Forelimb muscle (tissue), 1 donor: ENCODE measurements around the gene RARRES1. TPM values are rescaled to one million over a fixed set of nuclear protein-coding genes. Genes with fewer than 3 reads are reported as not detected.

ENCODE experiments used
- DNase-seq: peaks from one replicate; pipeline ENCODE4 v3.0.0-alpha.2; 2013; ENCODE audit warnings: low read depth
- polyA plus RNA-seq: library from polyadenylated mRNA; unstranded; fragments of 120-200 nt; gene quantifications from one replicate; pipeline ENCODE4 v1.2.1, GENCODE V29; 2013; ENCODE audit not compliant: insufficient read length

RARRES1 gene
- polyA plus RNA-seq, 1 donor = 2.6 TPM

DNA sequence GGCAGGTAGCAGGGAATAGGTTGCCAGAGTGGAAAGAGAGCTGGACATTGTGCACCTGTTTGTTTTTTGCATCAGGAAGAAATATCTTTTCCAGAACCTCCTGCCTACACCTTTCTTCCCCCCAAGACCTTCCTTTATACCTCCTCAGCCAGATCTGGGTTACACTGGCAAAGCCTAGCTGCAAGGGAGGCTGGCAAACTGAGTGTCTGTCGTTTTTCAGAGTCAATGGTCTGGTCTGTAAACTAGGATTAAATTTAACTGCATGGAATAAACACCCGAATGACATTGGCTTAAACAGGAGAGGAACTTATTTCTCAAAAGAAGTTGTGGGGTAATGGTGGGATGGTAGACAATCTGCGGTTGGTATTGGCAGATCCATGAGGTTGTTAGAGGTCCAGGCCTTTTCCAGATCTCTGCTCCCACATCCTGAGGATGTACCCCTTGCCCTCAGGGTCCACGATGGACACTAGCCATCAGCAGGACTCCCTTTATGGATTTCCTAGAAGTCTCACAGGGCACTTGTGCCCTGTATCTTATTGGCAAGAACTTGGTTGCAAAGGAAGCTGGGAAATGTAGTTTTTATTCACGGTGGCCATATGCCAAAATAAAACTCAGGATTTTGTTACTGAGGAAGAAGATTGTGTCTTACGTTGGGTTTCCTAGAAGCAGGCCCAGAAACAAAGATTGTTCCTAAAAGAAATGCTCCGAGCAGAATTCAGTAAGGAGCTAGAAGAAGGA, 3.2 kb upstream of the RARRES1 start:
- no peak for DNase-seq

DNA sequence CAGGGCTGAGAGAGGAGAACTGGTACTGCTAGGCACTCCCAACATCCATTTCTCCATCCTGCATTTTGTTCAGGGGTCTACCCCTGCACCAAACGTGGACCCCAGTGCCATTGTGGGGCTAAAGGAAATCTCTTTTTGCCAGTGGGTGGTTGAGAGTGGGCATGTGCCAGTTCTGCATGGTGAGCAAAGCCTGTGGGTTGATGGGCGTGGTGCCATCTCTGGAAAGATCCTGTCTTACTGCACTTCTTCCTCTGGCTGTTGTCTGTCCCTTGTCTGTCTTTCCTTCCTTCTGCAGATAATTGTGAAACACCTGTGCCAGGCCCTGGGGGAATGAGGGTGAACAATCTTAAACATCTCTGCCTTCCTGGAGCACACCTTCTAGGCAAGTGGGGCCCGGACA, 1.4 kb upstream of the RARRES1 start:
- DNase-seq = no peak

DNA sequence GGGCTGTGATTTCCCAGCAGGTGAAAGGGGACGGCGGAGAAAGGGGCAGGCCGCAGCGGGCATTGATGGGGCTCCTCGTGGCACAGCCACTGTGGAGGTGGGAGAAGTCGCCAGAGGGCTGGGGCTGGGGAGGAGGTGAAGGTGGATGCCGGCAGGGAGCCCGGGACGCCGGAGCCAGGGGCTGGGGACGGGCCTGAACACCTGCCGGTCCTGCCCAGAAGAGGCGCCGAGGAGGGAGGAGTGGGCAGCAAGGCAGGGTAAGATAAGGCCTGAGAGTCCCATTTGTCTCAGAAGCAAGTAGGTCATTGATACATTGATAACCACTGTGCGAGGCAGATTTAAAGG, 571 bp upstream of the RARRES1 start:
- no peak for DNase-seq

DNA sequence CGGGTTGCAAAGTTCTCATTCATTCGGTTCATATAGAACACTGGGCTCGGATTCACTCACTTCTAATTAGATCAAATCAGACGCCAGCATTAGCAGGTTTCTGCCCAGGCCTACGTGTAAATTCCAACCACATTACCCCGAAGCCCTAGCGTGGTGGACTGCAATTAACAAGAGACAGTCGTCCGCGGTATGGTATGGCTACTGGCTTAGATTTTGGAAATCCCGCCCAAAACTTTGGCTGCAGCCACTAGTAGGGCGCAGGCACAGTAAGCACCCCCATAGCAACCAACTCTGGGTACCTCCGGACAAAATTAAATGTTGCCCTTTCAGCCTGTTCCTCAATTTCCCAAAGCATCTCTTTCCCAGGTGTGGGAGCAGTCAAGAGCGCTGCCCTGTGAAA, 771 bp downstream of the RARRES1 start:
- no peak for DNase-seq

DNA sequence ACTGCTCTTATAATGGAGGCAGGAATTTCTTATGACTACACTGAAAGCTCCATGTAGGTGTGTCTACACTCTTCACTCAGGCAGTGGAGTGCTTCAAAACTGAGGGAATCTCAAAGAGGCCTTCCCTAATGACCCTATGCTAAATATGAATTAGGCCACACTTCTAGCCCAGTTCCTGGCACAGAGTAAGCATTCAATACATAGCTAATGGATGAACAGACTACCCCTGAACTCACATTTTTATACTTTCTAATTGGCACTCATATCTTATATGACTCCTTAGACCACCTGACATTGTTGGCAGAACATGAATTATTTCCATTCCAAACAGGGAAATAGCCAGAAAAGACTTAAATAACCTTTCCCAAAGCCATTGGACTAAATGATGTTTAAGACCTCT, 3.4 kb downstream of the RARRES1 start:
- DNase-seq = no peak

DNA sequence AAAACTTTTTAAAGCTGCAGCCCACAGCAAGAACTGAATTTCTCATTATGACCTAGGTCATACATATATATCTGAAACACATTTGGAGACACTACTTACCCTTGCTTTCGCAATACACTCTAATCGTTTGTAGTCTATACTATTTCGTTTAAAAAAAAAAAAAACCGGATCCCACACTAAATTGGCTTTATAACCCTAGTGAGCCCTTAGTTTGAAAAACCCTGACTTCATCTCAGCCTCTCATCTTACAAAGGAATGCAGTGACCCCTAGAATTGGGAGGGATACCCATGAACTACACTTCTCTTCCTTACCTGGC, 4.2 kb downstream of the RARRES1 start:
- no peak for DNase-seq

DNA sequence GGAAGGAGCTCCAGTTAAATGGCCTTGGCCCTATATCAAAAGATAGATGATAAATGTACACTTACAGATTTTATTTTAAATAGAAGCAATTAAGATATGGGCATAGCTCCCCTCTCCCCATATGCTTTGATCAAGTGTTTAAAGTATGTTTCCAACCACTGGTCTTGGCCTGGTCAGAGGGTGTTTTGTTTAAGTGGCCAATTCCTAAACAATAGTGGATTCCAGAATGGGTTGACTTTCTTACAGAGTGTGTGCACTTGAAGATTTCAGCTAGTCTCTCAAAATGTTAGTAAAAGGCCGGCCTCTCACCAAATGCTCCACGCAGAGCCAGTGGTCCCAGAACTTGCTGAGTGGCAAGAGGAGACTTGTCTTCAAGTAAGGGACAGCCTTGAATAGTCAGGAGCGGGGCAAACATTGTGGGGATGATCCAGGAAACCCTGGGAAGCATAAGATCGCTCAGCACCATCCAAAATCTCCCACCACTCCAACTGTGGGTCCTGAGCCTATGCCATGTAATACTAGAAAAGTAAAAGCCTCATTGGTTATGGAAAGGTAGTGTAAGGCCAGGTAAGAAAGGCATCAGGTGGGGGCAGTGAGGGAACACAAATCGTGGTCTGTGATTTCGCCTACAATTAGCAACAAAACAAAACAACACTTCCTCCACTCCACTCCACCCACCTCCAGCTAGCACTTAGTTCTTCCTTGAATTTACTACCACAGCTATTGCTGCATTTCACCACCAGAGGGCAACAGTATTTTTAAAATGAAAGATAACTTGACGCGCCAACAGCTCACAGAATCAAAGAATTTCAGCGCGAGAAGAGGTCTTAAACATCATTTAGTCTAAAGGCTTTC, 4.8 kb downstream of the RARRES1 start:
- DNase-seq = no peak

DNA sequence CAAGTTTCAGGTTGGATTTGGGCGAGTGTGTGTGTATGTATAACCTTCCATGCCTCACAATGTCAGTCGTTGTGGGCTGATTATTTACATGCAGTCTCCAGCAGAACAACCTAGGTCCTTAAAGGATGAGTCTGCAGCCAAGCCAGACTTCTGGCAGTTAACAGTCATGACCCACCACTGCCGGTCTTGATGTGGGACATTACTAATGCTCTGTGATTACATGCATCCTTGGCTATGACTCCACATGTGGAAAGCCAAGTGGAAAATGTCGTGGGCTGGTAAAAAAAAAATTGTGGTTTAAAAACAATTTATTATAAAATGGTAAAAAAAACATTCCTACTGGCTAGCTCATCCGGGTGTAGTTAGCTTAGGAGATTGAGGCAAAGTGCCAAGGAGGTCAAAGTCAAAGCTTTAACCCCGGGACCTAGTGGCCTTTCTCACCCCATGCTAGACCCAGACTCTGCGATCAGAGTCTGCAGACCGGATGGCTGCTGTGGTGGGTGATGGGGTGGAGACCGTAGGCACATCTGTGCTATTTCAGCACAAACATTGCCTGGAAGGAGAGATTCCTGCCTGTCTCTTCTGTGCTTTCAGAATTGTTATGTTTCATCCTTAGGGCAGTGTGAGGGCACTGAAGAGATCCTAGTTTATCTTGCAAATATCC, 6.8 kb downstream of the RARRES1 start:
- DNase-seq = no peak

DNA sequence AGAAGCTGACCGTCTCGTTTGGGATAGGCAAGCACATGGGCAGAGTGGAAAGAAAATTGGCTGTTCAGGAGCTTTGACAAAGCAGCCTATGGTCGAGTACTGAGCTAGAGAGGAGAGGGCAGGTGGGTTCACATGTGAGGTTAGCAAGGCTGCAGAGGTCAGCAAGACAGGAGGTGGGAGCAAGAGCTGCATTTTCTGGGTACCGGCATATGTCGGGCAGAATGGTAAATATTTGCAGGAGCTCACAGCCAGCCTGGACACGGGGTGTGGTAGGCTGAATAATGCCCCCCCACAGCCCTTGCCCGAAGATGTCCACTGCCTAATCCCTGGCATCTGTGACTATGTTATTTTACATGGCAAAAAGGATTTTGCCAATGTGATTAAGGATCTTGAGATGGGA, 8.3 kb downstream of the RARRES1 start:
- no peak for DNase-seq

DNA sequence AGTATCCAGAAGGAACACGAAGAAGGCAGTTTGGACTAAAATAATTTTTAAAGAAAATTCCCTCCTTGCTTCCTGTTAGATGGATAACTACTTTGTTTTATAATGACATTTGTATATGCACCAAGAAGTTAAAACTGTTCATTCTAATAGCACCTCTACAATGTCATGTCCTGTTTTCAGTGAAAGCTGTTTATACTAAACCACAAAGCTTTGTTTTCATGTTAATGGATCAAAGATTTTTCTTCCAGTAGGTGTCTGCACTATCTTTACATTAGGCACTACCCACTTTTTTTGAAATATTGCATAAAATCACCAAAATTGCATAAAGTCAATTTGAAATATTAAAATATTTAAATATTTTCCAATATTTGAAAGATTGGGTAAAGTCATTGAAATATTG, 10.1 kb downstream of the RARRES1 start:
- DNase-seq = no peak

DNA sequence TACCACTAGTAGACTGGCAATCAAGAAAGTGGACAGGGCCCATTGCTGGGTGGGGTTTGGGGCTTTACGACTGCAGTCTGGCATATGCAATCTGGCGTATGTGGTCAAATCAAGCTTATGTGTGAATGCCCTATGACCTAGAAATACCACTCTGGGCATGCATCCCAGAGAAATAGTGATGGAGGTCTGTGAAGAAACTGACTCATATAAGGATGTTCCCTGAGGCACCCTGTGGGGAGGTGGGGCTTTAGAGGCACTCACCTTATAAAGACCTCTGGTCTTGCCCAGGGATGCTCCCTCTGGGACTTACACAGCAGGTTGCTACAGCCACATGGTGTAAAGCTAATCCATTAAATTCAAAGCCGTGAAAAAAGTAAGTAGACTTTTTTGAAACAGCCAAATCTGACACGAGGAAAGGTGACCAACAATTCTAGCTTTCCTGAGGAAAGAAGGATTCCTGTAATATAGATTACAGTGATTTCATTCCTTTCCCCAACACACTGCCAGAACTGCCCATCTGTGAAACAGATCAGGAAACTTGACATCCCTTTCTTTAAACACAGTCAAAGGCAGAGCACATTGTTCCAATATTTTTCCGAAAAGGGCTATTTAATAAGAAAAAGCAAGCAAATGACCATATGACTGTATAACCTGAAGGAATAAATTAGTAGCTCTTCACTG, 13.6 kb downstream of the RARRES1 start:
- DNase-seq = no peak

DNA sequence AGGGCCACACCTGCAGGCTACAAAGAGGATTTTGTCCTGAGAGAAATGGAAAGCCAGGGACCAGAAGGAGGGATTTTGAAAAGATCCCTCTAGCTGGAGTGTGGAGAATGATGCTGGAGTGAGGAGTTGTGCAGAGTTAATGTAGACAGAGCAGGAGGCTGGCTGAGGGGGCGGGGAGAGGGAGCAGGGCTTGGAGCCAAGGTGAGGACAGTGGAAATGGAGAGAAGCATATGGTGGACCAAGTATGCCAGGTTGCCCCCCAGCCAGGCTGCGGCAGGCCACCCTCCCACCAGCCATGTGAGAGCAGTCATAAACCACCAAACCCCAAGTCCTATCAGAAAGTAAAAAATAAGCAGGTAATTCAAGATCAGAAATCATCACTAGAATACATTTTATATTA, 14.7 kb downstream of the RARRES1 start:
- no peak for DNase-seq

DNA sequence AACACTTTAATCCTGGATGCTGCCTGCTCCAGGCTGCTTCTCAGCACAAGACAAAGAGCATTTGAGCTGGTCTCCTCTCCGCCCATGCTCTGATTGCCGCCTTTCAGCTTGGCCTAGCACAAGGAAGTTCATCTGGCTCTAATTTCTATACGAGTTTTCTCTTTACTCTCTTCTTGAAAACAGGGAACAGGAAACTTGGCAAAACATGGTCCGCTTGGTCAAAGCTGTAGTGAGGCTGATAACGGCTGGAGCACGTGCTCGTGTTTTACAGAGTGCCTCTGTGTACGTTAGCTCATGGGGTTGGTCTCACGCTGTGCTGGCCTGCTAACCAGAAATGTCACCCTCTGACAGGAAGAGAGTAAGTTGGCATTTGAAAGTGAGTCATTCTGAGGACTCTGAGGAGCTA, 19.2 kb downstream of the RARRES1 start:
- no peak for DNase-seq

DNA sequence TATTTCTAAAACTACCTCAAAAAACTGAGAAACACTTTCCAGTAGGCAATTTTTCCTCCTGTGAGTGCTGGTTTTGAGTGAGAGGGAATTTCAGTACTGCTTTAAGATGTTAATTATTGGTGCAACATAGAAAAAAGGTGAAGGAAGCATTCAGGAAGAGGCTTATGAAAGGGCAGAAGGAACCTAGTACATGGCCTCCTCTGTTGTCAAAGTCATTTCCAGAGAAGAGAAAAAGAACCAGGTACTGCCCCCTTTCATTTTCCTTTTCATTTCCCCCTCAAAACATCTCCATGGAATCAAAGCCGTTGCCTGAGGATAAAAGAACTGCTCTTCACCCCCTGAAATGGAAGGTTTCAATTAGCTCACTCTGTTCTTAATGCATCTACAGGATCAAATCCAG, 19.8 kb downstream of the RARRES1 start:
- DNase-seq = no peak

DNA sequence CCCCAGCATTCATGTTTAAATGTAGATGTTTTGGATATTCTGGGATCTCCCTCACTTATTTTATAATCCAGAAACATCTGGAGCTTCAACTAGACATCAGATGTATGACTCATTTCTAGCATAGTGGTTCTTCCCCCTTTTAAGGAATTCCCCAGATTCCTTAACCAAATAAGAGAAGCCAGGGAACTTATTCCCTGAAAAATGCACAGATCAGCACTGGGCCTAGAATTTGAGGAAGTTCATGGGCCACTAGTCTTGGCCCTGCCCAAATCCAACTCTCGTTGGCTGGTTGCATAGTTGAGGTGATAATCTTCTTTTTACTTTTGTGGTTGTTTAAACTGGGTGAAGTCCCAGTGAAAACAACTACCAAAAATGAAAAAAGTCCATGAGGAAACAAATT, 20.4 kb downstream of the RARRES1 start:
- DNase-seq = no peak

DNA sequence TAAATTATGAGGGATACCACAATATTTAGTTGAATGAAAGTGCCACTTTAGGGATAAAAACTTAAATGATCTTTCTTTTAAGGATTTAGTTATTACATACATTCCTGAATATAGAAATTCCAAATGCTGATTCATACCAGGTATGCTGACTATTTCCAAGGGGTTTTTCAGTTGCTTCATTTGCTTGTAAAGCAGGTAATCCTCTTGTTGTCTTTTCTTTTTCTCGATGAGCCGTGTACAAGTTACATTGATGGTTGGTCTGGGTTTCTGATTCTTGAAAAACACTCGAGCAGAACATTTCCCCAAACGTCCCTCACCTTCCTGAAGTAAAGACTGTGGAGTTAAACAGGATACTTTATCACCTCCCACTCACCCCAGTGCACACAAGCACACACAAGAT, 21.7 kb downstream of the RARRES1 start:
- DNase-seq = no peak

DNA sequence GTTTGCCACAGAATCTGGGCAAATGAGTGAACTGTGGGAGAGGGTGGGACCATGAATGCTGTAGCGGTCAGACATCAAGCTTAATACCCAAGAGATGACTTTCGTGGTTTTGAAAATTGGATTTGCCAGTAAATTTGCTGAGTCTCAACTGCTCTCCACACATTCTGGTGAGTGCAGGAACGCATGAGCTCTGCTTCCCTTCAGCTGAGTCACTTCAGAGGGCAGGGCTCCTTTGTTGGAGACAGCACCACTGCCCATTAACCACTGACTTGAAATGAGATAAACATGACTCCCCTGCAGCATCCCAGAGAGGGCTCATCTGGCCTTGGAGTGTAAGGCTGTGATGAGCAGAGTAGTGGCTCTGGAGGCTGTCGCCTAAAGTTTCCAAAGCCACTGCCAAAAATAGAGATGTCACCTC, 22.6 kb downstream of the RARRES1 start:
- DNase-seq = no peak

DNA sequence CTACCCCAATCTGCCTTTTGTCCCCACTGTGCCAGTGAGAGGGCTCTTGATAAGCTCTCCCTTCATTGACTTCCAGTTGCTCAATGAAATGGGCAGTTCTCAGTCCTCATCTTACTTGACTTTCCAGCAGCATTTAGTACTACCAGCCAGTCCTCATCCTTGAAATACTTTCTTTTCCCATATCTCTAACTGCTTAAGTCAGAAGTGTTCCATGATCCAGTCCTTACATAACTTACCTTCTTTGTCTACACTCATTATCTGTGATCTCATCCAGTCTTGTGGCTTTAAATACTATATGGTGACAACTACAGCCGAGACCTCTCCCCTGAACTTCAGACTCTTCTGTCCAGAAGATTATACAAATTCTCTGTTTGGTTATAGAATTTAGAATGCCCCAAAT, 28.7 kb downstream of the RARRES1 start:
- no peak for DNase-seq

DNA sequence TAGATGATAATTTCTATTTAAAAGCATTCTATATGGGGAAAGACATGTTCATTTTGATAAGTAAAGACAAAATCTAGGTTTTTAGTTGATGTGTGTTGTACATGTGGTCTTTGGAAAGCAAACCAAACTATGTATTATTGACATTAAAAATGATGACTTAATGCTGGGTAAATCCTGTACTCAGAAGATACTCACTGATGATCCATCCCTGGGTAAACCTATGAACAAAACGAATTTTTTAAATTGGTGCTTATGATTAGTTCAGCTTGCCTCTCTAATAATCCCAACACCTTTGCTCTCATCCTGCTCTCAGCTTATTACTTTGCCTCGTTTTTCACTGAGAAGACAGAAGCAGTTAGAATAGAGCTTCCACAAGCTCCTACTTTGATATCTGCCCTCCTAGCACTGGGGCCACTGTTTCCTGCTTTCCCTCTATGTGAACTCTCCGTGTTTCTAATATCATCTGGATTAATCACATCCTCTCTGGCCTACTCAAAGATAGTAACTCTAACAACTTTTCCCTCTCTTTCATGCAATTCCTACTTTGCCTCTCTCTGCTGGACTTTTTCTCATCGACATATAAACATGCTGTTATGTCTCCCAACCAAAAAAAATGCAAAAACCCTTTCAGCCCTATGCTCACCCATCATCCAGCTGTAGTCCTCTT, 29.3 kb downstream of the RARRES1 start:
- no peak for DNase-seq

DNA sequence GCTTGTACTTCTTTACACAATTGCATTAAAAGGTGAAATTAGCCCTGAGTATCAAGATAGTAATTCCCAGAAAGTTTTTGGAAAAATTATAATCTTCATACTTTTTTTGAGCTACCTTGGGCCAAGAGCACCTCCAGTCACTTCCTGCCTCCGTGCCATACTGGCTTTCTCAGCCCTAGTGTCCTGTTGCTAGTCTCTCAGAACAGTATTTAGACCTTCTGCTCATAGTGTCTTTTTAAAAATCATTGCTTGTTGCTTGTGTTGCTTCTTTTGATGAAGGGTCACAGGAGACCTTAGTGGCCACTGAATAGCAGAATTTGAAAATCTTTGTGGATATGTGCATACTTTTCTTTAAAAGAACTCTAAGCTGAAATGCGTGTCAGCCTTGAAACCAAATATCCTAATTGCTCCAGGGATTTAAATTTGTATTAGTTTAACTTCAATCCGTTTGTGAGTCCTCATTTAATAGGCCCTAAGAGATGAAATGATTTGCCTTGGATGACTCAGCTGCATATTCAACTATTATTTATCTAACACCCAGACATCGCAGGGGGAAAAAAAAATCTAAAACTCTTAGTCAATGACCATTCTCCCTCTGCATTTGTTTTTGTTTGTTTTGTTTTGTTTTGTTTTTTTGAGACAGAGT, 30.7 kb downstream of the RARRES1 start:
- DNase-seq = no peak

DNA sequence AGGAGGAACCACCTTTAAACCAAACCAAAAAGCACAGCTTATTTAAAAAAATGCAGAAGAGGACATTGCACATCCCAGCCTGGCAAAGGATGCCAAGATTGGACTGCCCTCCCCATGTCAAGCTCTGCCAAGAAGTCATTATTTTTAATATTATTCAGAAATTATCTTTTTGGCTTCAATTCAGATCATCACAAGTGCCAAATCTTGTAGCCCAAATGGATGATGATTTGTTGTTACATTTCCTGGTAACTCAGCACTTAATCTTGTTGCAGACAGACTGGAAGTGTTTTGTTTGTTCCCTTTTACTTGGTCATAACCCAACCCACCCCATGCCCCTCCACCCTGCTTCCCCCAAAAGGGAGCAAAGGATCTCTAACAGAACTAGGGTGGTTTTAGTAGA, 31.7 kb downstream of the RARRES1 start:
- DNase-seq = no peak
